Epidermal melanocyte (primary cell): ENCODE results near the gene CCDC63.

Experiments used
- DNase-seq: peaks from one replicate; pipeline ENCODE4 v3.0.0; 2011; ENCODE audit warnings: low spot score; ENCODE audit not compliant: insufficient read length

CCDC63 gene

DNA sequence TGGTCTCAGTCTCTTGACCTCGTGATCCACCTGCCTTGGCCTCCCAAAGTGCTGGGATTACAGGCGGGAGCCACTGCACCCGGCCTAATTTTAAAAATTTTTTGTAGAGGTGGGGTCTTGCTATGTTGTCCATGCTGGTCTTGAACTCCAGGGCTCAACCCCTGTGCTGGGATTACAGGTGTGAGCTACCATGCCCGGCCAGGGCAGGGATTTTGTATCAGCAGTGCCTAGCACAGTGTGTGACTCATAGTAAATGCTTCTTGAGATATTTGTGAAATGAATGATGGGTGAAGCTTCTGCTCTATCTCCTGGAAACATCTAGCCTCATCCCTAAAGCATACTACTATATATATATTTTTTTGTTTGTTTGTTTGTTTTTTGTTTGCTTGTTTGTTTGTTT lies 36.5 kb downstream of the CCDC63 start:
- no peak for DNase-seq

DNA sequence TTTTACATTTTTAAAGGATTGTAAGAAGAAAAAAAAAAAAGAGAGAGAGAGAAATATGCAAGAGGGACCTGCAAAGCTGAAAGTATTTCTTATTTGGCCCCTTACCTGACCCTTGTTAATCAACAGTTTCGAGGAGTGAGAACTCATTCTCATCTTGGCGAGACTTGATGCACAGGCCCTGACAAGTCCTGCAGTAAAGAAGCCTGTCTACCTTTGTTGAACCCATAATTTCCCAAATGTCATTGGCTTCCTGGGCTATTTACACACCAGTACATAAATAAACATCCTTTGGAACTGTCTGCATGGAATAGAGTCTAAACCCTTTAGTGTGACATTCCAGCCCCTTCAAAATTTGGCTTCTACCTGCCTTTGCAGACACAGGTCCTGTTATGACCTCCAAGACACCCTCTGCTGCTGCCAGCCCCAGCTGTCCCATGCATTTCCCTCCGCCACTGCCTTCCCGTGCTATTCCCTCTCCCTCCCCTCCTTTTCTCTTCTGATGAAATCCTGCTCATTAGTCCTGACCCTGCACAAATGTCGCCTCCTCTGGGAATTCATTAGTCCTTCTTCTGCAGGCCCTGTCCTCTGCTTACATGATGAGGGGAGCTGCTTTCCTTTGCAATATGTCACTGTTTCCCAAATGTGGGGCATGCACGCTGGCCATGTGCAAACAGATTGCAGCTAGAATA lies 38.5 kb downstream of the CCDC63 start:
- no peak for DNase-seq

DNA sequence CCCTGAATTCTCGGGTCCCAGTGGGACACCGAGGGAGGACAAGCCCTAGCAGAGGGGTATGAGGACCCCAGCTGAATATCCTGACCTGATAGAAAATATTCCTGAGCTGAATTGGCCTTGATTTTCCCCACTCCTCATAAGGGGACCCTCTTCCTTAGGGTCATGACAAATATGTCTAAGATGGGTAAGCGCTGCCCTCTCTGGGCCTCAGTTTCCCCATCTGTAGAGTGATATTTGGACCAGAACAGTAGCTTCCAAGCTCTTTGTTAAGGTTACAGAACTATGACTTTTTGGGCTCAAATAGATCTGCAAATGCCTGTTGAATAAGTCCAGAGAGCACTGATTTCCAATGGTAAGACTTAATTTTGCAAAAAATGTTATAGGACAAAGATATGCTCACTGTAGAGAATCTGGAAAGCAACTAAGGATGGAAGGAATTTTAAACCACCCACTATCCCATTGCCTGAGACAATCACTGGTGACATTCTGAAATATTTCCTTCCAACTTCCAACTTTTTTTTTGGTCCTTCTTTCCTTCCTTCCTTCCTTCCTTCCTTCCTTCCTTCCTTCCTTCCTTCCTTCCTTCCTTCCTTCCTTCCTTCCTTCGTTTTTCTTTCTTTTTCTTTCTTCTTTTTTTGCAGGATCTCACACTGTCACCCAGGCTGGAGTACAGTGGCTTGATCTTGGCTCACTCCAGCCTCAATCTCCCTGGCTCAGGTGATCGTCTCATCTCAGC lies 41.6 kb downstream of the CCDC63 start:
- DNase-seq: no peak

DNA sequence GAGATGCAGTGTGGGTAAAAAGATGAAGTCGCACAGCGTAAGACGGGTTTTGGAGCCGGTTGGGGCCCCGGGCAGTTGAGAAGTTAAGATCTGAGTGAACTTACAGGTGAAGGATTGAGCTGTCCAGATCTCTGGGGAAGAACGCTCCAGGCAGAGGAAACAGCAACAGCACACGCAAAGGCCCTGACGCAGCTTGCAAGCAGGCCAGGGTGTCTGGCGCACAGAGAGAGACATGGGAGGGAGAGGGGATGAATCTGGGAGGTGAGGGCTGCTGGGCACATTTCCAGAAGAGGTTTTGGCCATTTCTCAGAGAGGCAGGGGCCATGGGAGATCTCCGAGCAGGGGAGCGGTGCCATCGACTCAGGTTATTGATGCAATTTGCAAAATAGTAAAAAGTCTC lies 42.6 kb downstream of the CCDC63 start:
- no peak for DNase-seq

DNA sequence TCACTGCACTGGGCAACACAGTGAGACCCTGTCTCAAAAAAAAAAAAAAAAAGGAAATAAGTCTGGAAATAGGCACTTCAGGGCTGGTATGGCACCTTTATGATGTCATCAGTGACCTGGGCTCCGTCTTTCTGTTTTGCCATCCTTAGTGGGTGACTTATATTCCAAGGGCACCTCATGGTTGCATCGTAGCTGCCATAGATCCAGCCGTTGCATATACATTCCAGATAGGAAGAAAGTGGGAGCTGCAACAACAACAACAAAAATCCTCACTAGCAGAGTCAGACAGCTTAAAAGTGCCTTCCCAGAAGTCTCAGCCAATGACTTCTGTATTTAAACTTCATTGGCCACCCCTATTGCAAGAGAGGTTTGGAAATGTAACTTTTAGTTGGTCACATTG lies 47.2 kb downstream of the CCDC63 start:
- no peak for DNase-seq

DNA sequence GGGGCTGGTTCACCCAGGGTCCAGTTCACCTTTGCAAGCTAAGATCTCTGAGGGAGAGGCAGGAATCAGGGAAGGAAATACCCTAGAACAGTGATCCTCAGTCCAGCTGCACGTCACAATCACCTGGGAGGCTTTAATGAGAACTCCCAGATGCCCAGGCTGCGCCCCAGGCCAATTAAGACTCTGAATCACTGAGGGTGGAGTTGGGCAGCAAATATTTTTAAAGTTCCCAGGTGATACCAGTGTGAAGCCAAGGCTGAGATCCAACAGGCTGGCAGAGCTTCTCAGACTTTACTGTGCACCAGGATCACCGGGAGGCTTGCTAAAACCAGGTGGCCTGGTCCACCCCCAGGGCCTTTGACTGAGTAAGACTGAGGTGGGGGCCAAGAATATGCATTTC lies 49.8 kb downstream of the CCDC63 start:
- no peak for DNase-seq

DNA sequence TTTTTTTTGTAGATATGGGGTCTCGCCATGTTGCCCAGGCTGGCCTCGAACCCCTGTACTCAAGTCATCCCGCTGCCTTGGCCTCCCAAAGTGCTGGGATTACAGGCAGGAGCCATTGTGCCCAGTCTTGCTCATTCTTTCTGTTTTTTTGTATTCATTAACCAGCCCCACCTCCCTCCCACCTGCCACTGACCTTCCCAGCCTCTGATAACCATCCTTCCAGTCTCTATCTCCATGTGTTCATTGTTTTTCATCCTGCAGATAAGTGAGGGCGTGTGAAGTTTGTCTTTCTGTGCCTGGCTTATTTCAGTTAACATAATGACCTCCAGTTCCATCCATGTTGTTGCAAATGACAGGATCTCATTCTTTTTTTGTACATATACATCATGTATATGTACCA lies 54.6 kb downstream of the CCDC63 start:
- DNase-seq: no peak

DNA sequence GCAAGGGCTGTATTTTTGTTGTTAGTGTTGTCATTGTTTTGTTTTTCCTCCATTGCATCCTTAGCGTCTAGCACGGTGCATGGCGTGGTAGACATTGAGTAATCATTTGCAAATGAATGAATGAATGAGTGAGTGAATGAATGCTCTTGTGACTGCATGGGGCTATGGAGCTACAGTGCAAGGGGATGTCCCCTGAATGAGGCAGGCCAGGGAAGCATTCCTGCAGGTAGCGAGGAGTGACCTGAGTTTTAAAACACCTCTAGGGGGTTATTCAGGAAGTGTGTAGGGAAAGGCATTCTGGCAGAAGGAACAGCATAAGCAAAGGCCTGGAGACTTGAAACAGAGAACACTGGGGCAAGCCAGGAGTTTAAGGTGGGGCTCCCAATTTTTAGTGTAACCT lies 56.7 kb downstream of the CCDC63 start:
- no peak for DNase-seq

DNA sequence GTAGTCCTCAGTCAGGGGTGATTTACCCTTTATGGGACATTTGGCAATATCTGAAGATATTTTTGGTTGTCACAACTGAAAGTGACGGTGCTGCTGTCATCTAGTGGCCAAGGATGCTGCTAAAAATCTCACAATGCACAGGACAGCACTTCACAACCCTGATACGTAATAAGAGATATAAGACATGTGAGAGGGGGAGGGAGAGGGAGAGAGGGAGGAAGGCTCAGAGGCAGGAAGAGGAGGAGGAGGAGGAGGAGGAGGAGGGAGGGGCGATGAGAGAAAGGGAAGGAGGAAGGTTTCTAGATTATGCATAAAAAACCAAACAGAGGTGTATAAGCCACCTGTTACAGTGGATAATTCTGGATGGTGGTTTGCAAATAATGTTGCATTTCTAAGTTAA lies 59.3 kb downstream of the CCDC63 start:
- DNase-seq: no peak

DNA sequence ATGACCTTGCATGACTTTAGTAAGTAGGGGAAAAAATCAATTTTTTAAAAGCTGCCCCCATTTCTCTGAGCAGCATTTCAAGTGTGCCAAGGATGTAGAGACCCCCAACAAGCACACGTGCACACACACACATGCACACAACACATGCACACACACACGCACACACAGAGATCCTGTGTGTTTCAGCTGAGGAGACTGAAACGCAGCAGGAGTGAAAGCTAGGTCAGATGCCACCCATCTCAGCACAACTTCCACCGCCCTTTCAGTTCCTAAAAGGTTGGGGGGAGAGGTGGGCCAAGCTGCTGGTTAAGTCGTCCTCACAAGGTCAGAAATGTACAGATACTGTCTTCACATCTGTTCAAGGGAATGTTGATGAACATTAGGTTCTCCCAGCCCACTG lies 59.7 kb downstream of the CCDC63 start:
- DNase-seq: no peak

DNA sequence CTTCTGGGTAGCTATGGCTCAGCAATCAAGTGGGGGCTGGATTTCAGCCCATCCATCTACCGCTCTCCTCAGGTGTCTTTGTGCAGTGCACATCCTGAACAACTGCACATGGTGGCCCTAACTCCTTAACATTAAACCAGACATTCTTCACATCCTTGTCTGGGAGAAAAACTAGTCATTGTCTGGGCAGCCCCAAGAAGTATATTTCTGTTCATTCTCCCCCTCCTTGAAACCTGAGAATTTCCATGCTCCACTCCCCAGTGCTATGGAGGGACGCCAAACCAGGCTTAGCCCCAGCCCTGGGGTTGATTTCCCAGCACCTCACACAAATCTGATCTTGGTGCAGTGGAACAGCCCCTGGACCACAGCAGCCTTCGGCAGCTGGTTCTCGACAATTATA lies 60.2 kb downstream of the CCDC63 start:
- DNase-seq: no peak

DNA sequence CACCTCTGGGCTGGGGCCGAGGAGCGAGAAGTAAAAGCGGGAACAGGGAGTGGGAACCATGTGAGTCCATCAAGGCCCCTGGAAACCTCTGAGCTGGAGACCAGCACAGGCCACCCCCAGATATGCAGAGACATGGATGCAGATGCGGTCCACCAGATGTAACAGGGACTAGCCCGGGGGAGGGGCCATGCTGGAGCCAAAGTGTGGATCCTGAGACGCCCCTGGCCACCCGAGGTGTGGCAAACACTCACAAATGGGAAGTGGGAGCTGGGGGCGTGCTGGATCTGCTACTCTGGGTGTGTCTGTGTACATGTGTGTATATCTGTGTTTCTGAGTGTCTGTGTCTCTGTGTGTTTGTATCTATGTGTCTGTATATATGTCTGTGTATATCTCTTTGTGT lies 60.8 kb downstream of the CCDC63 start:
- DNase-seq: no peak

DNA sequence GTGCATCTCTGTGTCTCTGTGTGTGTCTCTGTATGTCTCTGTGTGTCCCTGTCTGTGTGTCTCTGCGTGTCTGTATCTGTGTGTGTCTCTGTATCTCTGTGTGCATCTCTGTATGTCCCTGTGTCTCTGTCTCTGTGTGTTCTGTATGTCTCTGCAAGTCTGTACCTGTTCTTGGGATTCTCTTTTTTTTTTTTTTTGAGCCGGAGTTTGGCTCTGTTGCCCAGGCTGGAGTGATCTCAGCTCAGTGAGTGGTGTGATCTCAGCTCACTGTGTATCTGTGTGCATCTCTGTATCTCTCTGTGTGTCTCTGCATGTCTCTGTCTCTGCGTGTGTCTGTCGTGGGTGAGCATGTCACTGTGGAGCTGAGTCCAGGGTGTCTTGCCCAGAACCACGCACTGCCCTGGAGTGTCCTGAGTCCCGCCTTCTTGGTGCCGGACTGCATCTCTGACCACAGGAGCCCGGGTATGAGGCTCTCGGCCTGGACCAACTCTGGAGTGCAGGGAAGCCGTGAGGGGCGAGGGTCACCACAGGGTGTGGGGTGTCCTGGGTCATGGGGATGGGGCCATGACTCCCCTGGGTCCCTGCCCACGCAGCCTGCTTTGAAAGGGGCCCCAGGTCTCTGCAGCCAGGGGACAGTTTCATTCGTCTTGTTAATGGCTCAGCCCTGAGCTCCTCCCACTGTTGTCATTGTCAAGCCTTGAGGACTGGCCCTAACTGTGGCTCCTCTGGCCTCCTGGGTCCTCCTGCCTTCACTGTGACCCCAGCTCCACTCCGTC lies 61.8 kb downstream of the CCDC63 start:
- DNase-seq: no peak

DNA sequence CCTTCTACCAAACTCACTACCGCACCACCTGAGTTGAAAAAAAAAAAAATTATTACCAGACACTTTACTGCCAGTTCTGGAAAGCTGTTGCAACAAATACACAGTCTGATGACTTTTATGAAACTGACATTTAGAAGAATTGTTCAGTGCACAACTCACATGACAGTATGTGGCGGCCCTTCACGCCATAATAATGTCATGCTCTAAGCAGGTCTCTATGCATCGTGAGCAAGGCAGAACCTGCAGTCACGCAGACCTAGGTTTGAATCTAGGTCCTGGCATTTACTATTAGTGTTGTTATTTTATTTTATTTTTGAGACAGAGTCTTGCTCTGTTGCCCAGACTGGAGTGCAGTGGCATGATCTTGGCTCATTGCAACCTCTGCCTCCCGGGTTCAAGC lies 65.5 kb downstream of the CCDC63 start:
- no peak for DNase-seq

DNA sequence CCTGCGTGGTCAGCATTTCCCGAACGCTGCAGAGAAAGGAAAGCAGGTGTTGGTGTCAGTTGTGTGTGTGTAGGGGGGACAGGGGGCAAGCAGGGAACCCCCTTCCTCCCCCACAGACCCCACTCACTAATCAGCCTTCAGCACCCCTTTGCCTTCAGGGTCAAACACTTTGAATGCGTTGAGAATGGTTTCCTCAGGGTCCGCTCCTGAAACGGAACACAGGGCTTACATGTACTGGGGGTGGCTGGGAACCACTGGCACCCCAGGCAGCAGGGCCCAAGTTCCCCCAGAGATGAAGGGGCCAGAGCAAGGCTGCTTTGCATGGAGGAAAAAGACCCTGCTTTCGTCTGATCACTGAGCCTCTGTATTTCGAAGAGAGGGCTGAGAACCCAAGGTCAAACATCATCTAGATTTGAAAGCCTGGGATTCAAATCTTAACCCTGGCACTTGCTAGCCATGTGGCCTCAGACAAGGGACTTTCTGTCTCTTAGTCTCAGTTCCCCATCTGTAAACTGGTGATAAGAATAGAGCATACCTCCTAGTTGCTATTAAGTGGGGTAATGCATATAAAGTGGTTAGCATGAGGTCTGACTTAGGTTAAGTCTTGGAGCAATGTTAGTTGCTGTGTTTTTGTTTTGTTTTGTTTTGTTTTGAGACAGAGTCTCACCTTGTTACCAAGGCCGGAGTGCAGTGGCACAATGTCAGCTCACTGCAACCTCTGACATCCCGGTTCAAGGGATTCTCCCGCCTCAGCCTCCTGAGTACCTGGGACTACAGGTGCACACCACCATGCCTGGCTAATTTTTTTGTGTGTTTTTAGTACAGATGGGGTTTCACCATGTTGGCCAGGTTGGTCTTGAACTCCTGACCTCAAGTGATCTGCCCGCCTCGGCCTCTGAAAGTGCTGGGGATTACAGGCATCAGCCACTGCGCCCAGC lies 66.6 kb downstream of the CCDC63 start:
- no peak for DNase-seq

DNA sequence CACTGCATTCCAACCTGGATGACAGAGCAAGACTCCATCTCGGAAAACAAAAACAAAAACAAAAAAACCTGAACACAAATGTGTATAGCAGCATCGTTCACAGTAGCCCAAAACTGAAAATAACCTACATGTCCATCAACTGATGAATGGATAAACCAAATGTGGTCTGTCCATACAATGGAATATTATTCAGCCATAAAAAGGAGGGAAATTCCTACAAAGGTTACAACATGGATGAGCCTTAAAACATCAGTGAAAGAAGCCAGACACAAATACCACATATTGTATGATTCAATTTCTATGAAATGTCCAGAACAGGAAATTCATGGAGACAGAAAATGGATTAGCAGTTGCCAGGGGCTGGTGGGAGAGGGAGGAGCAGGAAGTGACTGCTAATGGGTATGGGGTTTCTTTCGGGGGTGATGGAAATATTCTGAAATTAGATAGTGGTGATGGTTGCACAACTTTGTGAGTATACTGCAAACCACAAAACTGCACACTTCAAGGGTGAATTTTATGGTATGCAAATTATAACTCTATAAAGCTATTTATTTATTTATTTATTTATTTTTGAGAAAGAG lies 69.6 kb downstream of the CCDC63 start:
- no peak for DNase-seq

DNA sequence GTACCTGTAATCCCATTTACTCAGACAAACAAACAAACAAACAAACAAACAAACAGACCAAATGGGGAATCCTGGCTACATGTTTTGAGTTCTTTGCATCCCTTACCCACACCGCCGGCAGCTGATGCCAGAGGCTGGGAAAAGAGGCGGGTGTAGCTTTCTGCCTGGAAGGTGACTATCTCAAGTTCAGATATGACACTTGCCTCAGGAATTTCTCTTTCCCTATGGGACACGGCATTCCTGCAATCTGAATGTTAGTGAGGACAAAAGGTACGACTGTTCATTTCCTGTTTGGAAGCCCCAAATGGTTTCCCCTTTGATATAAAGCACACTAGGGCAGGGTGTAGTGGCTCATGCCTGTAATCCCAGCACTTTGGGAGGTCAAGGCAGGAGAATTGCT lies 70.7 kb downstream of the CCDC63 start:
- no peak for DNase-seq

DNA sequence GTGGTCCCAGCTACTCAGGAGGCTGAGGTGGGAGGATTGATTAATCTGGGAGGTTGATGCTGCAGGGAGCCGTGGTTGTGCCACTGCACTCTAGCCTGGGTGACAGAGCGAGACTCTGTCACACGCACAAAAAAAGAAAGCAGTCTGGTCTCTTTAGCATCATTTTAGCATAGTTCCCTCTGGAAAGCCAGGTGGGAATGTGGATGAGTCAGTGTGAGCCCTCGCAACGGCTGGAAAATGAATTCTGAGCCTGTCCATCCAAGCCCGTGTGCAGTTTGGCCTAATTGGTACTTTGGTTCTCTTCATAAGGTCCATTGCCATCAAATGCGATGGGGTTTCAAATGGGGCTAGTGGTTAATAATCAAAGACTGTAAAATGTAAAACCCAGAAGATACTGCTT lies 71.2 kb downstream of the CCDC63 start:
- no peak for DNase-seq

DNA sequence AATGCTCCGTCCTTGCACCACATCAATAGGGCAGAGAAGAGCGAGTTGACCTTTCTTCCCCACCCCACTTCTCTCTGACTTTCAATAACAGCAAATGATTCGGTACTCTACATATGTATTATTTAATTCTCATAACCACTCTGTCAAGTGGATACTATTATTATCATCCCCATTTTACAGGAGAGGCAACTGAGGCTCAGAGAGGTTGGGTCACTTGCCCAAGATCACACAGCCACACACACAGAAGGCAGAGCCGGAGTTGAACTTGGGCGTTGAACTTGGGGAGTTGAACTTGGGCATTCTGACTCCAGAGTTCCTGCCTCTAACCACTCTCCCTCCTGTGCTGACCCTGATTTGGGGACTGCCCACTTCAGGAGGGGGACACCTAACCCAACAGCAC lies 72.9 kb downstream of the CCDC63 start:
- DNase-seq: no peak

DNA sequence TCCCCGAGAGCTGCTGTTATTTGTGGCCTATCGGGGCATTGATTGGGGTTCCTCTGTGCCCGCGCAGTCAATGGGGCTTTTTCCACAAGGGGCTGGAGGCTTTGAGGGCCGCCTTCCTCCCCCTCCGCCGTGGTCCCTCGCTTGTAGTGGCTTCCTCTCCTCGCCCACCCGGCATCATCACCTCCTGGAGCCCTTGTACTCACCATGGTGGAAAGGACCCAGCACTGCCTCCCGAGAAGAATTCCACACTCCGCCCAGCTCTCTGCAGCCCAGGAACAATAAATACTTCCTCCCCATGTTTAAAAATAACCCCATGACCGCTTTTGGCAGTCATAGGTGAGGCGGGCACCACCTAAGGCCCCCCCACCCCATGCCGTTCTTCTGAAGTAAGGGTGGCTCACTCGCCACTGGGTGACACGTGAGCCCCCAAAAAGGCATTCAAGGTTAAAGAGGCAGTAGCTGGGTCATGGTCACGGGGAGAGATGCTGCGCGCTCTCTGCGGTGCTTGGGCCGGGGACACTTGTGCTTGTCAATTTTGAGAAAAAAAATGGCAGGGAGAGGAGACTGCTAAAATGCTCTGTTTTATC lies 73.6 kb downstream of the CCDC63 start, which contains the start of gene MYL2:
MYL2 (minus strand) TSS at position 256 of the 587 bp plus-strand sequence; CDS start at position 206, 50 bp downstream.
- no peak for DNase-seq

DNA sequence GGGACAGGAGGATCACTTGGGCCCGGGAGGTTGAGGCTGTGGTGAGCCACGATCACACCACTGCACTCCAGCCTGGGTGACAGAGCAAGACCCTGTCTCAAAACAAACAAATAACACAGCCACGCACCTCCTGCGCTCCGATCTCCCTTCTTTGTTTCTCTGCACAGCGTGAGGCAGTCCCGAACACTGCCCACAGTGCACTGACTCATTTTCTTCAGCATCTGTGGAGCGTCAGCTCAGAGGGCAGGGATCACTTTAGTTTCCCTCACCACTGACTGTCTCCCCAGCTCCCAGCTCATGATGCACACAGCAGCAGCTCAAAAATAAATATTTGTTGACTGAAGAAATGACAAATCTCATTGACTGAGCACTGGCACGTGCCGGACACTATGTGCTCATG lies 74.5 kb downstream of the CCDC63 start:
- no peak for DNase-seq
